HG03280 (cell line): ENCODE results near the gene SMG9.
"Not testable (repeated sequence)": the region's sequence is repeated elsewhere in the genome, so short reads cannot be mapped to it uniquely, and the experiment has no call there.

Experiments used
- ATAC-seq: cut with Tn5 transposase; IDR thresholded peaks from one replicate; pipeline ENCODE4 v1.9.1; 2021; ENCODE audit warnings: mild to moderate bottlenecking, moderate library complexity; ENCODE audit not compliant: unreplicated experiment

SMG9 gene

DNA sequence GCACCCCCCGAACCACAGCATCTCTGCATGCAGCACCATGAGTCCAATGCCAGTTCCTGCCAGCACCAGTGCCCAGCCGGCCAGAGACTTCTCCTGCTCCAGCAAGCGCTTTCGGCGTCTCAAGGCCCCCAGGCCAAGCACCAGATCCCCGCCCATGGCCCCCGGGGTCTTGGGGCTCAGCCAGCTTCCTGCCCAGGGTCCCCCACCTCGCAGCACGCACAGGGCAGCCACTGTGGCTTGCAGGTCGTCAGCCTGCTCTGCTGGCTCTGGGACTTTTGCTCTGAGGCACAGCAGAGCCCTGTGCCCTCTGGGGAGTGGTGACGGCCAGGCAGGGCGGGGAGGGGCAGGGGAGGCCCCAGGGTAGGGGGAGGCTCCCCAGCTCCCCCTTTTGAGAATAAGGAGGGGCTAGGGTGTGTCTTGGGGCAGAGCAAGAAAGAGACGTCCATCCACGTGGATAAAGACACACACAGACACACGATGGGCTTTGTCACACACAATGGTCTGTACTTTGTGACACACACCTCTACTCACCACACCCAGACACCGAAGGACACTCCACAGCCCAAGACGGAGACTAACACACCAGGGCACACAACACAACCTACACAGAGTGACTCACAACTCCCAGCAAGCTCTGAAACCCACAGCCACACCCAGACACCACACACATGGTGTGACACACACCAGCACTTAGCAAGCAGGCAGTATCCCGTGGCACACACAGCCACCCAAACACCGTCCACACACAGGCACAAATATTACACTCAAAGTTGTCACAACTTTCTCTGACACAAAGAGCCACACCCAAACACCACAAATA, 26.2 kb upstream of the SMG9 start, which contains the start of gene KCNN4:
KCNN4 (minus strand) TSS at position 268 of the 820 bp plus-strand sequence; CDS start at position 156, 112 bp downstream.
- no peak for ATAC-seq

DNA sequence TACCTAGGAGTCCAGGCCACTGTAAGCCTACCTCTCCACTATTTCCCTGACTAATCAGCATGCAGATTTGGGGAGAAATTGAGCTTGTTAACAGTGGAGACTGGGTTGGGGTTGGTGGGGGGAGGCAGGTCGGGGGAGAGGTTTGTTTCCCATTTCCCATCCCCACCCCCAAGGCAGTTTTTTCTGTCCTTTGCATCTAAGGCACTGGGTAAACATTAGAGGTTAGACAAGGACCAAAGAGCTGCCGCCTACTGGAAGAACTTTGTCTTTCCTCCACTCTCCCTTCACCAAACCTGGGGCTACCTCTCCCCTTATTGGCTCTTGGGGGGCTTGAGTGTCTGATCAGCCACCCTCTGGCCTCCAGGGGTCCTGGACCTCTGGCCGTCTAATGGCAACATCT, 25.1 kb upstream of the SMG9 start:
- no peak for ATAC-seq

DNA sequence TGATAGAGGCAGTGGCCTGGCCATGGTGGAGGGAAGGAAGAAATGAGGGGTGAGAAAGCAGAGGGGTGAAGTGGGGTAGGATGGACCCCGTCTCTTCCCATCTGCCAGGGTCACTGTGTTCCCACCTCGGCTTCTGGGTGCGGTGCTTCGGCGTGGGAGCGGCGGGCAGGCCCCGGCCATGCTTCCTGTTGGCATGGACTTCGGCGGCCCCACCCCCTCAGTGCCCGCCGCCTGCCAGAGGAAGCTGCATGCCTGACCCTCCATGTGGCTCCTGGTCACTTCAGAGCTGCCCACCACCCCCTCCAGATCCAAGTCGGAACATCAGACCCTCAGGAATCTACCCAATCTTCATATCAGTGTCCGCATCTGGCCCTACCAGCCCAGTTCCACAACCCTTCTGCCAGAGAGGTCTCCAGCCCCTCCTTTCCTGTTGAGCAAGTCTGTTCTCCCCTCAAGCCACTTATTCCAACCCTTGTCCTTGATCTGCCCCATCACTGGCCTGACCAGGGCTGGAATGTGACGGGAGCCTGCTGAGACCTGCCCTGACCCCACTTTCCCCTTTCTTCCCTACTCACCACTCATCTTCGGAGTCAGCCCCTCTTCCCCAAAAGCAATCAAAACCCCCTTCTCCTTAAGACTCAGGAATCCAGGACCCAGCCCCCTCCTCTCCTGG, 24.5 kb upstream of the SMG9 start:
- ATAC-seq: no peak

DNA sequence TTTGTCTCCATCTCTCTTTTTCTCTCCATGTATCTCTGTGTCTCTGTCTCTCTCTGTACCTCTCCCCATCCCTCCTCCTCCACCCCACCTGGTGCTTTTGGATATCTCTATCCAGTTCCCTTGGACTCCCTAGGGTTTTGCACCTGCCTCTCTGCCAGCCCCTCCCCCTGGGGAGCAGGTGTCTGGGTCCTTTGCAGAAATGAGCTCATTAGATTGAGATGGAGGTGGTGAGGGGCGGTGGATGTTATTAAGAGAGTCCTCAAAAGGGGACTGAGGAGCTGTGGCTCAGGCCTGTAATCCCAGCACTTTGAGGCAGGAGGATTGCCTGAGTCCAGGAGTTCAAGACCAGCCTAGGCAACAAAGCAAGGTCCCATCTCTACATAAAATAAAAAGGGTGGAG, 23.9 kb upstream of the SMG9 start:
- no peak for ATAC-seq

DNA sequence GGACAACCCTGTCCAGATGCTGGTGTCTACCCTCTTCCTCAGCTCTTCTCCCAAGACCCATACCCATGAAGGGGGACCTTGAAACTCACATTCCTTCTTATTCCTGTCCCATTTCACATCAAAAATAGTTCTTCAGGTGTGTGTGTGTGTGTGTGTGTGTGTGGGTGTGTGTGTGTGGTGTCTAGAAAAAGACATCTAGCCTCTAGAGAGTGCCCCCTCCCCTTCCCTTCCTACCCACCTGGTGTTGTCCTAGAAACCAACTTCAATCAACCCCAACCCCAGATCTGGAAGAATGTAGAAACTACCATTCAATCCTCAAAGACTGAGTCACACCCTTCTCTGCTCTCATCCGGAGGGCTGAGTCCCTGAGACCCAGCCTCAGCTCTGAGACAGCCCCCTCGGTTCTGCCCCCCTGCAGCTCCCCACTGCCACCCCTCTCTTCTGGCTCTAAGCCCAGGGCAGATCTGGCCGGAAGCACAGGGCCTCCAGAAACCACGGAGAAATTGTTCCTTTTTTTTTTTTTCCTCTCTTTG, 22.5 kb upstream of the SMG9 start:
- no peak for ATAC-seq

DNA sequence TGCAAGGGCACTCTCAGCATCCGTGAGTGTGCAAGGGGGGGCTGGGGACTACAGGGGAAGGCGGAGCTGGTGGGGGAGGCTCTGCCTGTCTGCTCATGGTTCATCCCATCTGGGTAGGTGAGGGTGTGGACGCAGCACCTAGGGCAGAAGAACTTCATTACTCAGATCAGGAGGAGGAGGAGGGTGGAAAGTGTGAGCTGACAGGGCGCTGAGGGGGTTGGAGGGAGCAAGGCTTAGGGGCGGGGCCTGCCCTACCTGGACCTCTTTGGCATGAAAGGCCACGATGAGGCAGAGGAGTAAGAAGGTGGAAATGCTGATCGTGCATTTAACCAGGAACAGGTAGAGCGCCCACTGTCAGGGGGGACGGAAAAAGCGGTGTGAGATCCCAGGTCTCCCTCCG, 21.5 kb upstream of the SMG9 start:
- ATAC-seq: no peak

DNA sequence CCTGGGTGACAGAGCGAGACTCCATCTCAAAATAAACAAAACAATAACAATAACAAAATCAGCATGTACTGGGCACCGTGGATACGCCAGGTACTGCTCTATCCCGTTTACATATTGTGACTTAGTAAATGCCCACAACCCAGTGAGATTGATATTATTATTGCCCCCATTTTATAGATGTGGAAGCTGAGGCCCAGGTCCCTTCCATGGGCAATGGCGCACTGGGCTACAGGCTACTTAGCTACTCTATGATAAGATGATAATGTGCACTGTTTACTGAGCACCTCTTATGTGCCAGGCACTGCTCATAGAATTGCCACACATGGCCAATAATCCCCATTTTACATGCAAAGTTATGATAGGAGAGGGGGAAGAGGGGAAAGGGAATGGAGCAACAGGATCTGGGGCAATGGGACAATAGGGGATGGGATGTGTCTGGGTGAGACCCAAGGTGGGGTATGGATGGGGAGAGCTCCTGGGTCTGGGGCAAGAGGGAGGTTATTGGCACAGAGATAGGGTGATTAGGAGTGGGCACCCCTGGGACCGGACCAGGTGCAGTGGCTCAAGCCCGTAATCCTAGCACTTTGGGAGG, 20.6 kb upstream of the SMG9 start:
- no peak for ATAC-seq

DNA sequence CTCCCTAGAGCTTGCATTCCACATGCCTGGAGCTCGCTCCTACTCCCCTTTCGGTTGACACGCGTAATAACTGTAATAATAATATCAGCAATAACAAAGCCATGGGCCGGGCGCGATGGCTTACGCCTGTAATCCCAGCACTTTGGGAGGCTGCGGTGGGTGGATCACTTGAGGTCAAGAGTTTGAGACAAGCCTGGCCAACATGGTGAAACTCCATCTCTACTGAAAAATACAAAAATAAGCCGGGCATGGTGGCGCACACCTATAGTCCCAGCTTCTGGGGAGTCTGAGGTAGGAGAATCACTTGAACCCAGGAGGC, 20.1 kb upstream of the SMG9 start:
- ATAC-seq: not testable (repeated sequence)

DNA sequence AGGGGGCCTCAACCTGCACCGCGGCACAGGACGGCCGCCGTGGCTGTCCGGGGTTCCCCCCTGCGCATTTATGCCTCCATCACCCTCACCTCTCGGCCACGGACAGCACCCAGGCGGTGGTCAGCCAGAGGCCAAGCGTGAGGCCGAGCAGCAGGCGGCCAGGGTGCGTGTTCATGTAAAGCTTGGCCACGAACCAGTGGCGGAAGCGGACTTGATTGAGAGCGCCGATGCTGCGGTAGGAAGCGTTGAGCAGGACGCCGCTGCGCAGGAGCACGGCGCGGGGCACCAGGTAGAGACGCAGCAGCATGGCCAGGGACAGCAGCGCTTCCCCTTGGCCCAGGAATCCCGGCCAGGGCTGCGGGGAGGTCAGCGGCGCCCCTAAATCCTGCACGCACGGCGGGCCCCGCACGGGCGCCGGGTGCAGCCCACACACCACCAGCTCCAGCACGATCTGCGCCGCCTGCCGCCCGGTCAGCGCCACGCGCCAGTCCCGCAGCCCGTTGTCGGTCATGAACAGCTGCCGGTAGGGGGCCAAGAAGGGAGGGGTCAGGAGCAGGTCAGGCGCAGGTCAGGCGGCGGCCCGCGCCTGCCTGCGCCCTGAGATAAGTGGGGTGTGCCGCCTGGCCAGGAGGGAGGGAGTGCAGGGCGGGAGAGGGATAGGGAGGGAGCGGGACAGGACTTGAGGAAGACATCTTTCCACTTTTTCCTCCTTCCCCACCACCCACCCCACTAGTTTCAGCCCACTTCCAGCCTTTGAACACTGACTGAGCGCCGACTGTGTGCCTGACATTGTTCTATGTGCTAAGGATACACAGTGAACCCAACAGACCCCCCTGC, 19.6 kb upstream of the SMG9 start:
- no peak for ATAC-seq

DNA sequence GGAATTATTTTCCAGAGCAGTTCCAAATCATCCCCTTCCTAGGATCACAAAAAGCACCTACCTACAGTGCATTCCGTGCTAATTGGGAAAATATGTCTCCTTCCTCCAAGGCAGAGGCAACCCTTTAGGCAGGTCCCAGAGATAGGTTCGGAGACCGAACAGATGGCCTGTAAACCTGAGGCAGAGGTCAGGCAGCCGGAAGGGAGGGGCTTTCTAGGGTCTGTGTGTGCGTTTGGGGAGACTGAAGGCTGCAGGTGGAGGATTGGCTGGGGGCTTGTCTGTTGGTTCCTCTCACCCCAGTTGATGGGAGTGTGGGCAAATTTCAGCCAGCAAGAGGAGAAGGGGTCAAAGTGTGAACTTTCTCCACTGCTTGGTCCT, 19.0 kb upstream of the SMG9 start:
- ATAC-seq: no peak

DNA sequence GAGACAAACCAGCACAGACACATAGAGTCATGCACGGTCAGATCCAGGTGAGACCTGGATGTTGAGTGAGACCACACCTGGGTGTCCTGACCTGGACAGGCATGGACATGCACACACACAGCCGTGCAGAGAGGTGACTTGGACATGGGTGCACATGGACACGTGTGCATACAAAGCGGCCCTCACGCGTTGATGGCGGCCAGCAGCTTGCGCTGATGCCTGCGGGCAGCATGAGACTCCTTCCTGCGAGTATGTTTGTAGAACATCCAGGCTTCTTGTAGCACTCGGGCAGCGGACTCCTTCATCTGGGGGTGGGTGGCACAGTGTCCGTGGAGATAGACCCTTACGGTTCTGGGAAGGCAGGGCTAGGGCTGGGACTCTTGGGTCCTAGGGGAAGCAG, 14.5 kb upstream of the SMG9 start:
- ATAC-seq: no peak

DNA sequence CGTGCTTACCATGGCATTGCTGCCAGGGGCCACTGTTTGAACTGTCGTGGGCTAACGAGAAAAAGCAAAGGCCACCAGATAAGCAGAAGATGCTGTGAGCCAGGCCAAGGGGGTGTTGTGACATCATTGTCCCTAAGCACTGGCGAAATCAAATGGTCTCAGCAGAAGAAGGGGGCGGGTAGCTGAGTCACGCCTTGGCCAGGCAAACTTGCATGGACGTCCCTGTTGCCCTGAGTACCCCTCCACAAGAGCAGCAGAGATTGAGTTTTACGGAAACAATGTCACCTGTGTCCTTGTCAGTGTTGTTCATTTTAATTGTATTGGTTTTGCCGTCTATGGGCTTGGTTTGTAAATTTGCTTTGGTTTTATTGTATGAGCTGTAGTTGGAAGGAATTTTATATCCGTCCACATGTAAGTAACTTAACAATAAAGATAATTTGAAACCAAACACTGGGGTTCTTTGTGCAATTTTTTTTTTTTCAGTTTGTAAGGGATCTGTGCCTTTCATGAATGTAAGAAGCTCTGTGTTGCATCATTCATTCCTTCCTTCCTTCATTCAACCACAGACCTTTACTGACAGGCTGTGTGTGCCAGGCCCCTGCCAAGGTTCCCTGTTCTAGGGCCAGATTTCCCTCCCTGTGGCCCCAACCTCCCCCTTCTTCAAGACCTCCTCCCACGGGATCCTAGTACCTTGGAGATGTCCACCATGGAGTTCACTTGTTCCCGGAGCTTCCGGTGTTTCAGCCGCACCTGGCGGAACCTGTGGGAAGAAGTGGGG, 13.7 kb upstream of the SMG9 start:
- no peak for ATAC-seq

DNA sequence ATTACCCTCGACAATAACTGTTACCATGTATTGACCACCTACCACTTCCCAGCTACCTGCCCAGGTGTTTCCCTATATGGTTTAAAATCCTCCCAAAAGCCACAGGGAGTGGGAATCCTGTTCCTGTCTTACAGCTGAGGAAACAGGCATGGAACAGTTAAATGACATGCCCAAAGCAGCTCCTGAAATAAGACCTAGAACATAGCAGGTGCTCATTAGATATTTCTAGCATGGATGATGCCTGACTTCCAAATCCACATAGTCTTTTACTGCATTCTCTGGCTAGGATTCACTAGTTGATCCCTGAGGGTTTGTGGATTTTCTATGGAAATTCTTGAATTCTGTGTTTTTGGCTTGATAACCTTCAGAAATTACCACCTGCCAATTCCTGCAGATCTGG, 13.1 kb upstream of the SMG9 start:
- no peak for ATAC-seq

DNA sequence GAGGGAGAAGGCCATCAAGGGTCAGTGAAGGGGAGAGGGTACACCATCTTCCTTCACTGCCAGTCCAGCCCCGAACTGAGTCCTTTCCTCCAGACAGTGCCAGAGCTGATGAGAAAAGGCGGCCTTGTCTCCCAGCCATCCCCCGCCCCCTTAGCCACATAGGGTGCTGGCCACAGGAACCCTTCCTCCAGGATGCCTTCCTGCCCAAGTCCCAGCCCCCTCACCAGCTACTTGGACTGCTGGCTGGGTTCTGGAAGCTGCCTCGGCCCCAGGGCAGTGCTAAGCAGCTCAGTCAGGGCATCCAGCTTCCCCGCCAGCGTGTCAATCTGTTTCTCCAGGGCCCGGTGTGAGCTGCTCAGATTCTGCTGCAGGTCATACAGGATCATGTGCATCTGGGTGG, 12.6 kb upstream of the SMG9 start:
- no peak for ATAC-seq

DNA sequence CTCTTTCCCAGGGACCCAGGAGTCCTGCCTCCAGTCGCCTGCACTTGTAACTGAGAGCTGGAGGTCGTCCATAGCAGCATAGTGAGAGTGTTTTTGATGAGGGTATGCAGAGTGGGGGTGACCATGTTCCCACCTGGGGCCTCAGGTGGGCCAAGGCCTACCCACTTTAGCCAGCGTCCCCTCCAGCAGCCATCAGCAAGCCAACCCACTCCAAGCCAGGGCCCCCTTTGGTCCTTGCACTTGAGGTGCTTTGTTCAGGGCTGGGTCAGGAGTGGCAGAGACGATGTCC, 11.9 kb upstream of the SMG9 start:
- no peak for ATAC-seq

DNA sequence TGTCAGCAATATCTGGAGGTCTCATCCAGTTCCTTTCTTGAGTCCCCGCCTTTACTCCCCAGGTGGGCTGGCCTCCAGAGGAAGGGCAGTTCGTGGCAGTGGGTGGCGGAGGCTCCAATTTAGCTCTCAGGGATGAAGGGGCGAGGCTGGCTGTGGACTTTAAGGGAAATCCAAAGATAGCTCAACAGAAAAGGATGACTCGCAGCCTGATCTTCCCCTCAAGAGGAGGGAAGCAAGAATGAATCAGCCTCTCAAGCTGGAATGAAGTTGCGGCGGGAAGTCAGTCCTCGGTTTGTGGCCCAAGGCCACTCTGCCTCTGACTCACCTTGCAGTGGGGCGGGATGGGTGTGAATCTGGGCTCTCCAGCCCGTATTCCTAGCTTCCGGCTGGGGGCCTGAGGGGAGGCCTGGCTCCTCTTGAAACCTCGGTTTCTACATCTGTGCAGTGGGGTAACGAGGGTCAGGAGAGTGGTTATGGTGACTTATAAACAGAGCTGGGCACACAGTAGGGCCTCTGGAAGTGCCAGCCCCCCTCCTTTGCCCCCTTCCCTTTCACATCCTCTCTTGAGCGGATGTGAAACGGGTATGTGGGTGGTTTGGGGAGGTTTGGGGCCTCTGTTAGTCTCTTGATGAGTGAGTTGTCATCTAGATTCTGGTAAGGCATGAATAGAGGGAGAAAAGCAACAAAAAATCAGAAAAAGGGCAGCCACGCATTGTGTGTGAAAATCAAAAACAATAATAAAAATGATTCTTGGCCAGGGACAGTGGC, 10.5 kb upstream of the SMG9 start:
- peak; percentile 62 for ATAC-seq

DNA sequence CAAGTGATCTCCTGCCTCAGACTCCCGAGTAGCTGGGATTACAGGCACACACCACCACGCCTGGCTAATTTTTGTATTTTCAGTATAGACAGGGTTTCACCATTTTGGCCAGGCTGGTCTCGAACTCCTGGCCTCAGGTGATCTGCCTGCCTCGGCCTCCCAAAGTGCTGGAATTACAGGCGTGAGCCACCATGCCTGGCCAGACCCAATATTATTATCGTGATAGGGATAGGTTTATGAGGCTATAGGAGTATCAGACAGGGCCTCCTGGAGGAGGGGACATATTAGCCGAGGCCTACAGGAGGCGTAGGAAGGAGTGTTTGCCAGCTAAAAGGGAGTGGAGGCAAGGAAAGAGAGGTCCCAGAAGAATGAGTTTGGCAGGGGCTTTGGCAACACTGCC, 9.9 kb upstream of the SMG9 start:
- not testable (repeated sequence) for ATAC-seq

DNA sequence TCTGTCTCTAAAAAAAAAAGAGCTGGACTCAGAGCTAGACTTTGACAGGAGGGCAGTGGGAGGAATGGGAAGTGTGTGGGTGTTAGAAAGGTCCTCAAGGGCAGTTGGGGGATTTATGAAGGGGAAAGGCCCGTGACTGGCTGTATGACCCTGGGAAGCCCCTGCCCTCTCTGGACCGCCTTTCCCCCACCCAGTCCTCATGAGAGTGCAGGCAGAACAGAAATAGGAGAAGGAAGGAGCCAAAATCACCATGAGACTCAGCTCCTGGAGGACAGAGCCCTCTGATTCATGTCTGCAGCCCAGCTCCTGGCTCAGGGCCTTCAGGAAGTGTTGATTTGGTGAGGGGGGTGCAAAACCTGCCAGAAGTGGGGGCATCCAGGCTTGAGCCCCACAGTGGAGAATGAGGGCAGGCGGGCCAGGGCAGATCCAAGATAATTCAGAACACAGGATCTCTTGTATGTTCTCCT, 8.7 kb upstream of the SMG9 start:
- ATAC-seq: no peak

DNA sequence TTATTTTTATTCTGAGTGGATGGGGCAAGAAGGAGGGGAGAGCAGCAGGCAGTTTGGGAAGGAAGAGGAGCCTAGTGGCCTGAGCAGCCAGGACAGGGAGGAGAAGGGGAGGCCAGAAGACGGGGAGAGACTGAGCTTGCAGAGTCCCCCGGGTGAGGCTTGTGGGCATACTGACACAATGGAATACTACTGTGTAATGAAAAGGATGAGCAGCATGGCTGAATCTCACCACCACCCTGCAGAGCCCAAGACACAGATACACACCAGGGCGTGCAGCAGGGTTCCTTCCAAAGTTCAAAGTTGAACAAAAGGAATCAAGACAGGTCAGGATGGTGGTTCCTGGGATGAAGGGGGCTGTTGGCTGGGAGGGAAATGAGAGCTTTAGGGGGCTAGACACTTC, 8.1 kb upstream of the SMG9 start:
- ATAC-seq: no peak

DNA sequence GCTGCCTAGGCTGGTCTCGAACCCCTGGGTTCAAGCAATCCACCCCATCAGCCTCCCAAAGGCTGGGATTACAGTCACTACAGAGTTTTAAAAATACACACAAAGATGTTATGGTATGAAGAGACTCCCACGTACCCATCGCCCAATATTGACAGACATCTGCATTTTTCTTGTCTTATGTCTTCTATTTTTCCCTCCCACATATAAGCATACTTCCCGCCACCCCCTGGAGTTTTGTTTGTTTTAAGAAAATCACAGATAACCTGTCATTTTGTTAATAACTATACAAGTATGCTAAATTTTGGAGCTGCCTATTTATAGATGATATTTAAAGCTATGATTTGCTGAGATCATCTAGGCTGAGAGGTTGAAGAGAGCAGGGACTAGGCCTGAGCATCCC, 6.2 kb upstream of the SMG9 start:
- no peak for ATAC-seq
